Psoas muscle (tissue), 8 donors: ENCODE data around the gene WLS. TPM values are rescaled to one million over a fixed set of nuclear protein-coding genes. Genes with fewer than 3 reads are reported as not detected.

ENCODE experiments used
- ATAC-seq, 4 donors: fragments of 200-7000 bp; cut with Tn5 transposase; one replicate each; pipeline ENCODE4 v1.9.1; 2020; ENCODE audit warnings: moderate library complexity in 3 of 4, mild to moderate bottlenecking in 2 of 4
- DNase-seq, 2 donors: peaks; one replicate each; pipeline ENCODE4 v3.0.0-alpha.2; 2020
- H3K27ac ChIP-seq: fragments of 200-600 bp; one replicate; pipeline ENCODE4 v1.8.0; 2022
- H3K27me3 ChIP-seq, 3 donors: fragments of 200-600 bp in 1 of 3; one replicate each; pipeline versions ENCODE4 v1.6.1 to v1.8.0; 2013 to 2022; ENCODE audit warnings: low read length in 2 of 3, mild to moderate bottlenecking in 2 of 3, moderate library complexity in 1 of 3; ENCODE audit not compliant: insufficient read depth in 3 of 3
- H3K36me3 ChIP-seq, 2 donors: fragments of 200-600 bp in 1 of 2; one replicate each; pipeline versions ENCODE4 v1.6.1 to v1.8.0; 2013 to 2022; ENCODE audit warnings: low read depth in 1 of 2, mild to moderate bottlenecking in 1 of 2, moderate library complexity in 1 of 2; ENCODE audit not compliant: insufficient read depth in 1 of 2
- H3K4me1 ChIP-seq: fragments of 200-600 bp; one replicate; pipeline ENCODE4 v1.8.0; 2022
- H3K4me3 ChIP-seq: fragments of 200-600 bp; one replicate; pipeline ENCODE4 v1.8.0; 2022; ENCODE audit warnings: mild to moderate bottlenecking
- H3K9me3 ChIP-seq: fragments of 200-600 bp; one replicate; pipeline ENCODE4 v1.8.0; 2022
- CTCF ChIP-seq: fragments of 200-600 bp; IDR thresholded peaks from one replicate; pipeline ENCODE4 v1.8.0; 2022; ENCODE audit warnings: antibody characterized with exemption
- WGBS, 3 donors: extraction: QIAGEN DNeasy Blood & Tissue Kit; methylation state at CpG; one replicate each; pipeline versions ENCODE4 v1.1.6 to v1.1.7; 2013; 5-methylcytosine and 5-hydroxymethylcytosine counted together
- intact Hi-C, 2 donors: fragments of 100-400 bp; cut with DNase I; formaldehyde crosslinking; loops; one replicate each; pipeline versions ENCODE4 v1.11.0 to v1.14.2; 2022
- polyA plus RNA-seq, 3 donors: library from polyadenylated mRNA; stranded (reverse); fragments of 200-250 nt; gene quantifications; one replicate each; pipeline ENCODE4 v1.2.3, GENCODE V29; 2013
- total RNA-seq, 4 donors: library from RNA; stranded (reverse); fragmentation: NEBNext Ultra II Directional in 2 of 4; extraction: Animal tissue kit (Norgen Biotek cat#: 25700) in 2 of 4; gene quantifications; one replicate each; pipeline versions ENCODE4 v1.2.1 to v1.2.4, GENCODE V29; 2021 to 2023
- donor health status: healthy with polysubstance abuse.
- donor health status: DM: no; HTN: no; CAD: no; lungs with moderate emphysema.
- donor health status: Bipolar disorder and iron deficiency.
- donor health status: healthy.
- donor health status: DM: yes; HTN: yes; CAD: no.
- donor health status: DM: no; HTN: no; CAD: no.
- donor health status: DM: no; HTN: no; CAD: no.
- donor health status: DM: yes; HTN: yes; CAD: no.

The WLS gene
- total and polyA plus RNA-seq, 7 donors = 3.1 to 32.3 (median 15.2) TPM

GRCh38 chr1:68157416-68157815 lies 74.9 kb downstream of the WLS start:
- H3K27ac ChIP-seq = no peak overlapping the region
- no peak for ATAC-seq
- intact Hi-C loops = no loop called here

DNA sequence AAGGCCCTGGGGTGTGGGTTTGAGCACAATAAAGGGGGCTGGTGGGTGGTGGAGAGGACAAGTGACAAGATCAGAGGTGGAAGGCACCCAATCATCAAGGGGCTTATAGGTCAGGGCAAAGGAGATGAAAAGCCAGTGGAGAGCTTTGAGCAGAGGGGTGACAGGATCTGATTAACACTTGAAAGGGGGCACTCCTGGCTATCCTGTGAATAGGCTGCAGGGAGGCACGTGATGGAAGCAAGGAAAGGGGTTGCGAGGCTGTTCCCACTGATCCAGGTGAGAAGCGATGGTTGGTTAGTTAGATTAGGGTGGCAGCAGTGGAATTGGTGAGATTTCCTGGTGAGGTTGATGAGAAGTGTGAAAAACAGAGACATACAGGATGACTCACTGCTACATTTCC lies 80.6 kb downstream of the WLS start:
- intact Hi-C loops = loop anchor here in 1 of 2 donors (5.0 kb wide), 1 partner anchor 81 kb away; the partner anchor contains the start of gene WLS
- Histone ChIP-seq H3K27ac (no peak overlapping the region), H3K4me3 (no peak overlapping the region), H3K36me3 (peaks cover 0 to 33% of the 10 kb centered on the region in 2 donors), H3K27me3 (no peaks in the 10 kb centered on the region), H3K4me1 (peaks cover 26% of the 10 kb centered on the region), H3K9me3 (no peaks in the 10 kb centered on the region)
- TF ChIP-seq CTCF = no peak
- ATAC-seq (no peak), DNase-seq (no peak)
- 94 to 96% (median 96%) methylated on average over 3 of the region's 3 CpGs for WGBS, 3 donors

More at GRCh38 chr1:68157416-68157815, 74.9 kb downstream of the WLS start:
- no peak for TF ChIP-seq CTCF
- Histone ChIP-seq H3K36me3 (peaks cover 4 to 42% of the 10 kb centered on the region in 2 donors), H3K27me3 (no peaks in the 10 kb centered on the region), H3K9me3 (no peaks in the 10 kb centered on the region), H3K4me1 (no peaks in the 10 kb centered on the region), H3K4me3 (no peak overlapping the region)
- WGBS, 3 donors = 93 to 98% (median 96%) methylated on average over 2 of the region's 2 CpGs
- no peak for DNase-seq

DNA sequence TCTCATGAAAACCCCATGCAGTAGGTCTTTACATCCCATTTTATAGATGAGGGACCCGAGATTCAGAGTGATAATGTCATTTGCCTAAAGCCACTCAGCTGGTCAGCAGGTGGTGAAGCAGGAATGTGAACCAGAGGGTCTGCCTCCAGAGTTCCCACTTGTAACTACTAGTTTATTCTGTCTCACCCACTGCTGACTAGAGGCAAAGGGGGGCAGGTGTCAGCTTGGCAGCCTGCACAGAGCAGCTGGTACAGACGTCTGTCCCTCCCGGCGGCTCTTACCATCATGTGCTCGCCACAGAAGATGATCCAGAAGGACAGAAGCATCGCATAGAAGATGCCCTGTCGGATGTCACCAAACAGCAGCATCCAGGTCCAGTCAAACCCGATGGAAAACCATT lies 82.4 kb downstream of the WLS start:
- Histone ChIP-seq H3K27ac (peak overlapping the region; percentile 83), H3K9me3 (no peaks in the 10 kb centered on the region), H3K36me3 (peaks cover 0 to 30% of the 10 kb centered on the region in 2 donors), H3K4me1 (peaks cover 26% of the 10 kb centered on the region), H3K27me3 (no peaks in the 10 kb centered on the region), H3K4me3 (no peak overlapping the region)
- peak; percentile 65 to 76 (median 73) for ATAC-seq
- no peak for TF ChIP-seq CTCF
- WGBS, 3 donors = 32 to 56% (median 33%) methylated on average over 8 of the region's 8 CpGs
- peak in 1 of 2 donors; percentile 60 for DNase-seq
- intact Hi-C loops = loop anchor here in 1 of 2 donors (2.0 to 5.0 kb wide), 2 partner anchors 25 to 82 kb away; partner anchors contain the start of gene WLS

GRCh38 chr1:68149110-68149798 lies 83.1 kb downstream of the WLS start:
- H3K4me1 ChIP-seq = peaks cover 26% of the 10 kb centered on the region
- H3K27ac ChIP-seq = peak overlapping the region; percentile 83
- no peak for TF ChIP-seq CTCF
- 21 to 50% (median 35%) methylated on average over 5 of the region's 5 CpGs for WGBS, 3 donors
- H3K27me3 ChIP-seq = no peaks in the 10 kb centered on the region
- DNase-seq = peak; percentile 53 to 82
- intact Hi-C loops = loop anchor here in 1 of 2 donors (2.0 kb wide), 1 partner anchor 26 kb away; no protein-coding TSS in a partner anchor
- H3K9me3 ChIP-seq = no peaks in the 10 kb centered on the region
- H3K36me3 ChIP-seq = peaks cover 0 to 31% of the 10 kb centered on the region in 2 donors
- no peak overlapping the region for H3K4me3 ChIP-seq
- ATAC-seq = peak; percentile 96 to 97 (median 97)
